ENCODE data around the gene TARS2. TPM values are rescaled to one million over a fixed set of nuclear protein-coding genes. Genes with fewer than 3 reads are reported as not detected.

TARS2 gene
- total RNA-seq, 6 experiments from 2014 or later, result 16.1 to 32.1 (median 22.4) TPM

DNA sequence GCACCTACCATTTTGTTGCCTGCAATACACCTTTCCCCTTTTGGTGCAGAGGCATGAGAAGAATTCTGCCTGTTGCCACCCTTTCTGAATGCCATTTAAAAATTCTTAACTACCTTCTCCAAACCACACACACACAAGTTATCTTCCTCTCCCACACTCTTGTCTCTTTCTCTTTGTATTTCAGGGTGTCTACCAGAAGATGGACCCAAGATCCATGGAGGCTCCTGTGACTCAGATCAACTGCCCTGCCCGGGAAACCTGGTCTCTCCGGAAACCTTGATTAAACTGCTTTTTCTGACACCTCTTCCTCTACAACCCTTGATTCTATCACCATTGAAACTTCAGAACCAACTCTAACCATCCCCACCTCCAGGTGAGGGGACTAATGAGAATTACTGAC, 2.4 kb upstream of the TARS2 start:
- peak in 1 of 3 donors; percentile 14 for DNase-seq
- TF ChIP-seq, protein P1, sequence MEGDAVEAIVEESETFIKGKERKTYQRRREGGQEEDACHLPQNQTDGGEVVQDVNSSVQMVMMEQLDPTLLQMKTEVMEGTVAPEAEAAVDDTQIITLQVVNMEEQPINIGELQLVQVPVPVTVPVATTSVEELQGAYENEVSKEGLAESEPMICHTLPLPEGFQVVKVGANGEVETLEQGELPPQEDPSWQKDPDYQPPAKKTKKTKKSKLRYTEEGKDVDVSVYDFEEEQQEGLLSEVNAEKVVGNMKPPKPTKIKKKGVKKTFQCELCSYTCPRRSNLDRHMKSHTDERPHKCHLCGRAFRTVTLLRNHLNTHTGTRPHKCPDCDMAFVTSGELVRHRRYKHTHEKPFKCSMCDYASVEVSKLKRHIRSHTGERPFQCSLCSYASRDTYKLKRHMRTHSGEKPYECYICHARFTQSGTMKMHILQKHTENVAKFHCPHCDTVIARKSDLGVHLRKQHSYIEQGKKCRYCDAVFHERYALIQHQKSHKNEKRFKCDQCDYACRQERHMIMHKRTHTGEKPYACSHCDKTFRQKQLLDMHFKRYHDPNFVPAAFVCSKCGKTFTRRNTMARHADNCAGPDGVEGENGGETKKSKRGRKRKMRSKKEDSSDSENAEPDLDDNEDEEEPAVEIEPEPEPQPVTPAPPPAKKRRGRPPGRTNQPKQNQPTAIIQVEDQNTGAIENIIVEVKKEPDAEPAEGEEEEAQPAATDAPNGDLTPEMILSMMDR (IDR thresholded peaks at IDR 0.05), result peak in 1 of 4 donors; percentile 5
- no peak for TF ChIP-seq POLR2A (IDR thresholded peaks at IDR 0.05)
- Histone ChIP-seq H3K27me3 (no peaks in the 10 kb centered on the region), H3K4me3 (no peak overlapping the region), H3K4me1 (peaks cover 0 to 21% (median 4%) of the 10 kb centered on the region in 4 donors), H3K36me3 (peaks cover 0 to 12% (median 0%) of the 10 kb centered on the region in 4 donors), H3K9me3 (no peaks in the 10 kb centered on the region), H3K27ac (no peak overlapping the region)
- 18% methylated on average over 2 of the region's 2 CpGs for WGBS (ENCODE audit: insufficient coverage, low coverage, low lambda C conversion rate, missing lambda C conversion rate)
- intact Hi-C loops (cut with DNase I), result no loop called here
- no peak for ATAC-seq

DNA sequence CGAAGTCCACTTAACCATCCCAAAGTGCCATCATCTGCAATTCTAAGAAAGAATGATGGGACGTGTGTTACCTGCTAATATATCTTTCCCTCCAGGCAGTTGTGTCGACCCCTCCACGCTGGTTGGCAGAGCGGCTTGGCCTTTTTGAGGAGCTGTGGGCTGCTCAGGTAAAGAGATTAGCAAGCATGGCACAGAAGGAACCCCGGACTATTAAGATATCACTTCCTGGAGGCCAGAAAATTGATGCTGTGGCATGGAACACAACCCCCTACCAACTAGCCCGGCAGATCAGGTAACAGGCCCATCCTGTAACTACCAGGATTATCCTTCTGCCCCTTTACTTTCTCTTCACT, 520 bp downstream of the TARS2 start:
- 0% methylated on average over 5 of the region's 7 CpGs for WGBS (ENCODE audit: insufficient coverage, low coverage, low lambda C conversion rate, missing lambda C conversion rate)
- H3K36me3 ChIP-seq, result peaks cover 0 to 35% (median 7%) of the 10 kb centered on the region in 4 donors
- ATAC-seq (no peak), DNase-seq (no peak)
- TF ChIP-seq, protein P1 (IDR thresholded peaks at IDR 0.05), result no peak
- no peak for TF ChIP-seq POLR2A (IDR thresholded peaks at IDR 0.05)
- peak overlapping the region; percentile 65 to 71 (median 69) for H3K4me3 ChIP-seq
- H3K27ac ChIP-seq, result peak overlapping the region in 1 of 3 donors; percentile 79
- H3K9me3 ChIP-seq, result no peaks in the 10 kb centered on the region
- intact Hi-C loops (cut with DNase I), result no loop called here
- no peaks in the 10 kb centered on the region for H3K27me3 ChIP-seq
- peaks cover 0 to 8% (median 0%) of the 10 kb centered on the region in 4 donors for H3K4me1 ChIP-seq

DNA sequence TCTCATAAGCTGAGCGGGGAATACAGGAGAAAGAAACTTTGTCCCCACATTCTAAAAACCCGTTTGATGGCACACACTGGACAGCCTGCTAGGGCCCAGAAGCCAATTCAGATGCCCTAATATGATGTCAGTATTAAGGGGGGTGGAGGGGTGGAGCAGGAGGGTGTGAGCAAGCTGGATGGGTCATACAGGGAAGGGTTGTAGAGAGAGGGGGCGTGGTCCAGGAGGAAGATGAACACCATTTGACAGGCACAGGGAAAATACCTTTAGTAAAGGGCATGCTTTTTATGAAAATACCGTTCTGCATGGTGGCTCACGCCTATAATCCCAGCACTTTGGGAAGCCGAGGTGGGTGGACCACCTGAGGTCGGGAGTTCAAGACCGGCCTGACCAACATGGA, 6.0 kb downstream of the TARS2 start:
- Histone ChIP-seq H3K4me3 (no peak overlapping the region), H3K27ac (no peak overlapping the region), H3K9me3 (no peaks in the 10 kb centered on the region), H3K36me3 (peaks cover 0 to 71% (median 8%) of the 10 kb centered on the region in 4 donors), H3K27me3 (no peaks in the 10 kb centered on the region), H3K4me1 (peaks cover 0 to 2% (median 0%) of the 10 kb centered on the region in 4 donors)
- TF ChIP-seq, protein P1 (IDR thresholded peaks at IDR 0.05), result no peak
- TF ChIP-seq POLR2A (IDR thresholded peaks at IDR 0.05), result no peak
- DNase-seq (no peak), ATAC-seq (no peak)
- 91% methylated on average over 6 of the region's 8 CpGs for WGBS (ENCODE audit: insufficient coverage, low coverage, low lambda C conversion rate, missing lambda C conversion rate)
- intact Hi-C loops (cut with DNase I), result no loop called here

DNA sequence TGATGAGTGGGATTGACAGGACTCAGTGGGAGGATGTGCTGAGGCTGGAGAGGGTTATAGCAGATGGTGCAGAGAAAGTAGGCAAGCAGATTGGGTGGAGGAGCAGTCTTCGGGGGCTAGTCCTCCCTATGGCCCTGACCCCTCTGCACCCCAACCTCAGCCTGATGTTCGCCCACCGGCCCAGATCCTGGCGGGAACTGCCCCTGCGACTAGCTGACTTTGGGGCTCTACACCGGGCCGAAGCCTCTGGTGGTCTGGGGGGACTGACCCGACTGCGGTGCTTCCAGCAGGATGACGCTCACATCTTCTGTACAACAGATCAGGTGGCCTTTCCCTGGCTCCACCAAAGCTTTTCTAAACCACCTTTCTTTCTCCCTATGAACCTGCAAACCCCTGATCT, 11.1 kb downstream of the TARS2 start:
- TF ChIP-seq, protein P1 (IDR thresholded peaks at IDR 0.05), result no peak
- no peak for TF ChIP-seq POLR2A (IDR thresholded peaks at IDR 0.05)
- H3K36me3 ChIP-seq, result peaks cover 0 to 66% (median 6%) of the 10 kb centered on the region in 4 donors
- H3K27ac ChIP-seq, result no peak overlapping the region
- H3K4me3 ChIP-seq, result no peak overlapping the region
- WGBS (ENCODE audit: insufficient coverage, low coverage, low lambda C conversion rate, missing lambda C conversion rate), result no CpG with 5 or more reads among the region's 10 CpGs
- ATAC-seq (peak in 1 of 4 donors; percentile 28), DNase-seq (peak in 1 of 3 donors; percentile 33)
- intact Hi-C loops (cut with DNase I), result no loop called here
- no peaks in the 10 kb centered on the region for H3K27me3 ChIP-seq
- no peaks in the 10 kb centered on the region for H3K4me1 ChIP-seq
- H3K9me3 ChIP-seq, result no peaks in the 10 kb centered on the region

DNA sequence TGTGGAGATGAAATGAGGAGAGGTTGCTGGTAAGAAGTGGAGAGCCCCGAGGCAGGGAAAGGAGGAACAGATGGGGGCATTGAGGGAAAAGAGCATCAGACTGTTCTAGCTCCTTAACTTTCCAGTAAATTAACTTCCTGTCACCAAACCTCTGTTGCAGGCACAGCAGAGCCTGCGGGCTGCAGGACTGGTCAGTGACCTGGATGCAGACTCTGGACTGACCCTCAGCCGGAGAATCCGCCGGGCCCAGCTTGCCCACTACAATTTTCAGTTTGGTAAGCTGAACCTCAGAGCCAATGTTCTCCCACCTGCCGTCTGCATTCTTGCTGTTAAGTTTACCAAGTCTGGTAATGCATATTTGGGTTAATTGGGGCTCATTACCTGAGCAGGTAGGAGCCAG, 18.2 kb downstream of the TARS2 start:
- Histone ChIP-seq H3K27me3 (no peaks in the 10 kb centered on the region), H3K4me3 (no peak overlapping the region), H3K27ac (no peak overlapping the region), H3K4me1 (no peaks in the 10 kb centered on the region), H3K9me3 (no peaks in the 10 kb centered on the region), H3K36me3 (peaks cover 0 to 33% (median 0%) of the 10 kb centered on the region in 4 donors)
- ATAC-seq (no peak), DNase-seq (peak in 1 of 3 donors; percentile 22)
- no peak for TF ChIP-seq POLR2A (IDR thresholded peaks at IDR 0.05)
- TF ChIP-seq, protein P1 (IDR thresholded peaks at IDR 0.05), result no peak
- WGBS (ENCODE audit: insufficient coverage, low coverage, low lambda C conversion rate, missing lambda C conversion rate), result 87% methylated on average over 2 of the region's 6 CpGs
- intact Hi-C loops (cut with DNase I), result no loop called here
